Spleen (tissue), 11 donors: ENCODE measurements around the gene ATG9A. TPM values are rescaled to one million over a fixed set of nuclear protein-coding genes. Genes with fewer than 3 reads are reported as not detected.

Experiments
- DNase-seq: peaks from one replicate; pipeline ENCODE4 v3.0.0-alpha.2; 2020
- H3K27ac ChIP-seq, 8 donors: fragments of 200-600 bp; sonication (generic) in 7 of 8; 1 replicate in 4 of 8; 2 replicates in 4 of 8; pipeline versions ENCODE4 v1.5.0 to v1.8.0; 2016 to 2021; ENCODE audit warnings: inconsistent platforms in 4 of 8, mild to moderate bottlenecking in 4 of 8, moderate library complexity in 1 of 8
- H3K27me3 ChIP-seq, 7 donors: fragments of 200-600 bp; sonication (generic) in 6 of 7; replicated peaks in 1 of 7; 1 replicate in 4 of 7; 2 replicates in 3 of 7; pipeline versions ENCODE4 v1.5.0 to v1.8.0; 2016 to 2021; ENCODE audit warnings: inconsistent platforms in 3 of 7, mild to moderate bottlenecking in 1 of 7
- H3K36me3 ChIP-seq, 6 donors: fragments of 200-600 bp; sonication (generic) in 5 of 6; 1 replicate in 4 of 6; 2 replicates in 2 of 6; pipeline versions ENCODE4 v1.5.0 to v1.8.0; 2016 to 2021; ENCODE audit warnings: inconsistent platforms in 2 of 6
- H3K4me1 ChIP-seq, 6 donors: fragments of 200-600 bp; sonication (generic) in 5 of 6; 1 replicate in 3 of 6; 2 replicates in 3 of 6; pipeline versions ENCODE4 v1.5.0 to v1.8.0; 2016 to 2021; ENCODE audit warnings: inconsistent platforms in 3 of 6
- H3K4me3 ChIP-seq, 8 donors: fragments of 200-600 bp; sonication (generic) in 7 of 8; 1 replicate in 4 of 8; 2 replicates in 4 of 8; pipeline versions ENCODE4 v1.5.0 to v1.8.0; 2016 to 2021; ENCODE audit warnings: inconsistent platforms in 4 of 8, mild to moderate bottlenecking in 4 of 8, moderate library complexity in 2 of 8
- H3K9me3 ChIP-seq, 8 donors: fragments of 200-600 bp; sonication (generic) in 7 of 8; 1 replicate in 4 of 8; 2 replicates in 4 of 8; pipeline versions ENCODE4 v1.5.0 to v1.8.0; 2016 to 2021; ENCODE audit warnings: inconsistent platforms in 4 of 8
- POLR2A ChIP-seq, 3 donors: fragments of 450-650 bp; IDR thresholded peaks; one replicate each; pipeline ENCODE4 v1.5.1; 2017; ENCODE audit warnings: antibody characterized with exemption in 3 of 3, mild to moderate bottlenecking in 1 of 3
- POLR2AphosphoS5 ChIP-seq, 3 donors: sonication (generic); formaldehyde crosslinking; IDR thresholded peaks; one replicate each; pipeline ENCODE4 v1.5.1; 2017; ENCODE audit warnings: antibody characterized with exemption in 3 of 3
- WGBS, 5 donors: extraction: QIAGEN DNeasy Blood & Tissue Kit in 3 of 5; methylation state at CpG; one replicate each; pipeline versions ENCODE4 v1.1.5 to v1.1.7; 2013 to 2018; 5-methylcytosine and 5-hydroxymethylcytosine counted together
- intact Hi-C: fragments of 100-400 bp; cut with DNase I; formaldehyde crosslinking; loops from one replicate; pipeline ENCODE4 v1.15.0; 2023; ENCODE audit warnings: low total_unique reads
- polyA plus RNA-seq, 3 donors: library from polyadenylated mRNA; stranded (reverse); fragments of 200-250 nt; gene quantifications; one replicate each; pipeline ENCODE4 v1.2.1, GENCODE V29; 2013
- total RNA-seq, 7 donors: library from RNA; depleted of rRNA in 3 of 7; stranded (reverse); fragments of >200 nt in 3 of 7; fragmentation: NEBNext Ultra II Directional in 4 of 7; extraction: Animal tissue kit (Norgen Biotek cat#: 25700) in 4 of 7; gene quantifications; one replicate each; pipeline versions ENCODE4 v1.1.0 to v1.2.1, GENCODE V29; 2016 to 2021
- TF ChIP-seq, protein P1 (sequence below), 11 experiments: fragments of 200-600 bp in 7 of 11; fragments of 450-650 bp in 4 of 11; sonication (generic) in 4 of 11; IDR thresholded peaks in 8 of 11; conservative IDR thresholded peaks in 3 of 11; 1 replicate in 7 of 11; 2 replicates in 4 of 11; pipeline versions ENCODE4 v1.4.0 to v1.8.0; 2016 to 2021; ENCODE audit warnings: antibody characterized with exemption in 11 of 11, inconsistent platforms in 4 of 11, mild to moderate bottlenecking in 1 of 11
- donor health status: healthy with polysubstance abuse.
- donor health status: DM: no; HTN: no; CAD: no; lungs with moderate emphysema.
- donor health status: DM: no; HTN: no; CAD: no.
- donor health status: Bipolar disorder and iron deficiency.
- donor health status: healthy.
- donor health status: DM: no; HTN: no; CAD: no.
- donor health status: DM: yes; HTN: yes; CAD: no.

Gene ATG9A
- total and polyA plus RNA-seq, 10 donors, result 9.4 to 68.2 (median 44.8) TPM

DNA sequence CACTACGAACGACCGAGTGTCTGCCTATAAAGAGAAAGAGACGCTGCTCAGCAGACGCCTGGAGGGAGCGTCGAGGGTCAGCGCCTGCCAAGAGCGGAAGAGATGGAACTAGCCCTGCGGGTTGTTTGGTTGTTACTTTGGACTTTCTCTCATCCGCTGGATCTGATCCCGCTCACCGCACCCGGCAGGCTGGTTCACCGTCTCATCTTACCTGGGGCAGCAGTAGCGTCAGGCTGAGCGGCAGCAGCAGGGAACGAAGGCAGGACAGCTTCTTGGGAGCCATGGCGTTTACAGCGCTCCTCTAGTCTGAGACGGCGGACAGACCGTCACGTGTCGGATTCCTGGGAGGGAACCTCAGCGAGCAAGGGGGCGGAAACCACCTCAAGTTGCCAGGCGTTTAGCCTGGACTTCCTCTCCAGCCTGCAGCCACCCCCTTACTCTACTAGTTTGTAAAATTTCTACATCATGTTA is 13.9 kb upstream of the ATG9A start:
- intact Hi-C loops, result no loop called here
- Histone ChIP-seq H3K36me3 (peaks cover 0 to 33% (median 3%) of the 10 kb centered on the region in 6 donors), H3K4me1 (peaks cover 26 to 54% (median 40%) of the 10 kb centered on the region in 6 donors), H3K9me3 (no peaks in the 10 kb centered on the region), H3K4me3 (peak overlapping the region in 5 of 8 donors; percentile 3 to 57 (median 11)), H3K27me3 (no peaks in the 10 kb centered on the region), H3K27ac (peak overlapping the region in 4 of 8 donors; percentile 47 to 63 (median 58))
- TF ChIP-seq POLR2AphosphoS5 (IDR thresholded peaks at IDR 0.05) (peak; percentile 28 to 53 (median 50)), POLR2A (IDR thresholded peaks at IDR 0.05) (no peak)
- no peak for DNase-seq
- 44 to 68% (median 55%) methylated on average over 28 of the region's 28 CpGs for WGBS, 5 donors

DNA sequence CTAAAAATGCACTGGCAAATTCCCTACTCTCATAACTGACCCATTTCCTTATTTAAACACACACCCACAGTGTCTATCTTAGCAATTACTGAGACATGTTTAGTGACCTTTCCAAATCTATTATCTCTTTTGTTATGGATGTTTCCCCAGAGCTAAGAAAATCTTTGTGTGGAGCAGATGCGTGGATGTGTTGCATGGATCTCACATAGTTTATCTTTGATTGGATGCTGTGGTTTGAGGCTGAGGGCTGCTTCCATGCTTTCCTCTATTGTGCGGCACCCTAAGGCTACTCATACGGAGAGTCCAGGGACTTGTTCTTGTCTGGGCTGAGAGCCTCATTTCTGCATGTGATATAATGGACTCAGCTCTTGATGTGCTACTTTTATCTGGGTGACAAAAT is 4.9 kb upstream of the ATG9A start:
- no peak for DNase-seq
- 81 to 96% (median 95%) methylated on average over 3 of the region's 3 CpGs for WGBS, 5 donors
- Histone ChIP-seq H3K27ac (no peak overlapping the region), H3K4me3 (no peak overlapping the region), H3K4me1 (peaks cover 7 to 30% (median 16%) of the 10 kb centered on the region in 6 donors), H3K36me3 (peaks cover 0 to 84% (median 67%) of the 10 kb centered on the region in 6 donors), H3K27me3 (no peaks in the 10 kb centered on the region), H3K9me3 (no peaks in the 10 kb centered on the region)
- TF ChIP-seq POLR2AphosphoS5 (IDR thresholded peaks at IDR 0.05) (no peak), POLR2A (IDR thresholded peaks at IDR 0.05) (no peak)
- TF ChIP-seq, protein P1, sequence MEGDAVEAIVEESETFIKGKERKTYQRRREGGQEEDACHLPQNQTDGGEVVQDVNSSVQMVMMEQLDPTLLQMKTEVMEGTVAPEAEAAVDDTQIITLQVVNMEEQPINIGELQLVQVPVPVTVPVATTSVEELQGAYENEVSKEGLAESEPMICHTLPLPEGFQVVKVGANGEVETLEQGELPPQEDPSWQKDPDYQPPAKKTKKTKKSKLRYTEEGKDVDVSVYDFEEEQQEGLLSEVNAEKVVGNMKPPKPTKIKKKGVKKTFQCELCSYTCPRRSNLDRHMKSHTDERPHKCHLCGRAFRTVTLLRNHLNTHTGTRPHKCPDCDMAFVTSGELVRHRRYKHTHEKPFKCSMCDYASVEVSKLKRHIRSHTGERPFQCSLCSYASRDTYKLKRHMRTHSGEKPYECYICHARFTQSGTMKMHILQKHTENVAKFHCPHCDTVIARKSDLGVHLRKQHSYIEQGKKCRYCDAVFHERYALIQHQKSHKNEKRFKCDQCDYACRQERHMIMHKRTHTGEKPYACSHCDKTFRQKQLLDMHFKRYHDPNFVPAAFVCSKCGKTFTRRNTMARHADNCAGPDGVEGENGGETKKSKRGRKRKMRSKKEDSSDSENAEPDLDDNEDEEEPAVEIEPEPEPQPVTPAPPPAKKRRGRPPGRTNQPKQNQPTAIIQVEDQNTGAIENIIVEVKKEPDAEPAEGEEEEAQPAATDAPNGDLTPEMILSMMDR (IDR thresholded peaks at IDR 0.05 in 8 of 11, conservative IDR thresholded peaks at IDR 0.05 in 3 of 11), result no peak
- intact Hi-C loops, result no loop called here

- intact Hi-C loops, result no loop called here
- H3K9me3 ChIP-seq, result no peaks in the 10 kb centered on the region
- DNase-seq, result peak; percentile 92
- H3K27me3 ChIP-seq, result no peaks in the 10 kb centered on the region
- WGBS, 5 donors, result 0 to 1% (median 0%) methylated on average over 13 to 24 of the region's 24 CpGs
- H3K4me1 ChIP-seq, result peaks cover 18 to 68% (median 48%) of the 10 kb centered on the region in 6 donors
- TF ChIP-seq POLR2AphosphoS5 (IDR thresholded peaks at IDR 0.05) (no peak), POLR2A (IDR thresholded peaks at IDR 0.05) (no peak)
- TF ChIP-seq, protein P1 (IDR thresholded peaks at IDR 0.05 in 8 of 11, conservative IDR thresholded peaks at IDR 0.05 in 3 of 11), result no peak
- H3K36me3 ChIP-seq, result peaks cover 0 to 69% (median 48%) of the 10 kb centered on the region in 6 donors
- peak overlapping the region; percentile 56 to 79 (median 73) for H3K4me3 ChIP-seq
- H3K27ac ChIP-seq, result peak overlapping the region; percentile 88 to 99 (median 97)
These were observed 664 bp upstream of the ATG9A start for GRCh38 chr2:219230059-219230540.

DNA sequence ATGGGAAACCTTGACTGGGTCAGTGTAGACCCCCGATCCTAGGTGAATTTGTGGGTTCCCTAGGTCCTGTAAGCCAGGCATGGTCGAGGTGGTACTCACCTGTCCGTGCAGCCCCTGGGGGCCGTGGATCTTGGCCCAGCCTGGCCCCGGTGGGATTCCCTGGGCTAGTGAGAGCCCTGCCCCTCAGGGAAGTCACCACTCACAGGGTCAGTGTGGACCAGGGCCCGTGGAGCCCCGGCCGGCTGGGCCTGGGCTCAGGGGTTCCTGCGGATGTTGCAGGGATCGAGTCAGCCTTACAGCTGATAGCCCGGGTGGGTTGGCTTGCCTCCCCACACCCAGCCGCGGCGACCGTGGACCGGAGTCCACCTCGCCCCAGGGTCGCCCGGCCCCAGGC is 528 bp downstream of the ATG9A start:
- DNase-seq, result peak; percentile 94
- Histone ChIP-seq H3K36me3 (peaks cover 0 to 69% (median 48%) of the 10 kb centered on the region in 6 donors), H3K4me3 (peak overlapping the region; percentile 56 to 79 (median 73)), H3K9me3 (no peaks in the 10 kb centered on the region), H3K4me1 (peaks cover 18 to 80% (median 50%) of the 10 kb centered on the region in 6 donors), H3K27me3 (no peaks in the 10 kb centered on the region), H3K27ac (peak overlapping the region; percentile 88 to 99 (median 97))
- 0 to 5% (median 2%) methylated on average over 3 to 19 of the region's 19 CpGs for WGBS, 5 donors
- intact Hi-C loops, result loop anchor here (5.0 kb wide), 1 partner anchor 48 kb away; the partner anchor contains the start of gene DNAJB2
- TF ChIP-seq POLR2AphosphoS5 (IDR thresholded peaks at IDR 0.05) (no peak), POLR2A (IDR thresholded peaks at IDR 0.05) (no peak)
- TF ChIP-seq, protein P1 (IDR thresholded peaks at IDR 0.05 in 8 of 11, conservative IDR thresholded peaks at IDR 0.05 in 3 of 11), result no peak
